Body of pancreas (tissue), 4 donors: Measurements from ENCODE around the gene LIPC.

Source experiments
- CTCF ChIP-seq, 7 experiments: fragments of 450-650 bp in 4 of 7; fragments of 200-600 bp in 3 of 7; sonication (generic) in 3 of 7; IDR thresholded peaks; one replicate each; pipeline ENCODE4 v1.5.1; 2016 to 2019; ENCODE audit warnings: antibody characterized with exemption in 7 of 7
- POLR2A ChIP-seq, 3 donors: fragments of 450-650 bp; IDR thresholded peaks; one replicate each; pipeline ENCODE4 v1.6.1; 2016; ENCODE audit warnings: antibody characterized with exemption in 3 of 3, mild to moderate bottlenecking in 2 of 3

- TF ChIP-seq CTCF (IDR thresholded peaks at IDR 0.05) (no peak), POLR2A (IDR thresholded peaks at IDR 0.05) (no peak)
These were observed 5.8 kb downstream of the LIPC start for GRCh38 chr15:58437531-58438105.
